ENCODE measurements around the gene EPHB4. TPM values are rescaled to one million over a fixed set of nuclear protein-coding genes. Genes with fewer than 3 reads are reported as not detected.
A peak's percentile ranks its signal among the peaks of the same experiment; 100 is the strongest.

The EPHB4 gene
- total and polyA plus RNA-seq, 11 donors: 10.7 to 76.2 (median 21.4) TPM

GRCh38 chr7:100865372-100865911 is 38.1 kb upstream of the EPHB4 start:
- H3K27me3 ChIP-seq: no peaks in the 10 kb centered on the region
- peaks cover 8 to 52% (median 23%) of the 10 kb centered on the region in 12 donors for H3K4me1 ChIP-seq
- H3K4me3 ChIP-seq: peak overlapping the region in 1 of 12 donors; percentile 95
- DNase-seq (peak in 1 of 5 donors; percentile 56), ATAC-seq (no peak)
- peaks cover 0 to 52% (median 16%) of the 10 kb centered on the region in 9 donors for H3K36me3 ChIP-seq
- 86 to 90% (median 88%) methylated on average over 17 of the region's 17 CpGs for WGBS, 4 donors
- no peaks in the 10 kb centered on the region for H3K9me3 ChIP-seq
- TF ChIP-seq CTCF (IDR thresholded peaks at IDR 0.05) (no peak), POLR2A (IDR thresholded peaks at IDR 0.05) (no peak)
- intact Hi-C loops (cut with DNase I): no loop called here
- H3K27ac ChIP-seq: peak overlapping the region in 7 of 12 donors; percentile 90 to 100 (median 96)

GRCh38 chr7:100864263-100864845 is 37.0 kb upstream of the EPHB4 start:
- peak in 1 of 5 donors; percentile 16 for DNase-seq
- no peak for ATAC-seq
- WGBS, 4 donors: 89 to 96% (median 94%) methylated on average over 12 of the region's 12 CpGs
- Histone ChIP-seq H3K27ac (no peak overlapping the region), H3K9me3 (no peaks in the 10 kb centered on the region), H3K27me3 (no peaks in the 10 kb centered on the region), H3K4me1 (peaks cover 8 to 52% (median 23%) of the 10 kb centered on the region in 12 donors), H3K36me3 (peaks cover 0 to 55% (median 16%) of the 10 kb centered on the region in 9 donors), H3K4me3 (no peak overlapping the region)
- intact Hi-C loops (cut with DNase I): no loop called here
- TF ChIP-seq CTCF (IDR thresholded peaks at IDR 0.05): no peak
- TF ChIP-seq POLR2A (IDR thresholded peaks at IDR 0.05): no peak

GRCh38 chr7:100863406-100863950 is 36.2 kb upstream of the EPHB4 start:
- no peak for TF ChIP-seq POLR2A (IDR thresholded peaks at IDR 0.05)
- TF ChIP-seq CTCF (IDR thresholded peaks at IDR 0.05): no peak
- DNase-seq (peak in 2 of 5 donors; percentile 17 to 53), ATAC-seq (no peak)
- Histone ChIP-seq H3K4me3 (no peak overlapping the region), H3K36me3 (peaks cover 0 to 64% (median 16%) of the 10 kb centered on the region in 9 donors), H3K4me1 (peaks cover 5 to 43% (median 17%) of the 10 kb centered on the region in 12 donors), H3K9me3 (no peaks in the 10 kb centered on the region), H3K27me3 (no peaks in the 10 kb centered on the region), H3K27ac (peak overlapping the region in 1 of 12 donors; percentile 21)
- intact Hi-C loops (cut with DNase I): no loop called here
- 32 to 45% (median 41%) methylated on average over 10 of the region's 10 CpGs for WGBS, 4 donors

GRCh38 chr7:100861616-100861985 is 34.3 kb upstream of the EPHB4 start:
- no peak for ATAC-seq
- intact Hi-C loops (cut with DNase I): no loop called here
- no peak overlapping the region for H3K27ac ChIP-seq
- H3K36me3 ChIP-seq: peaks cover 0 to 66% (median 16%) of the 10 kb centered on the region in 9 donors
- peaks cover 0 to 24% (median 7%) of the 10 kb centered on the region in 12 donors for H3K4me1 ChIP-seq
- TF ChIP-seq CTCF (IDR thresholded peaks at IDR 0.05): no peak
- no peak for TF ChIP-seq POLR2A (IDR thresholded peaks at IDR 0.05)
- H3K9me3 ChIP-seq: no peaks in the 10 kb centered on the region
- H3K4me3 ChIP-seq: no peak overlapping the region
- DNase-seq: peak in 1 of 5 donors; percentile 38
- WGBS, 4 donors: 90 to 96% (median 95%) methylated on average over 13 to 14 of the region's 14 CpGs
- no peaks in the 10 kb centered on the region for H3K27me3 ChIP-seq
